Mucosa of gallbladder (tissue), 1 donor: ENCODE data around the gene TSPAN9. TPM values are rescaled to one million over a fixed set of nuclear protein-coding genes. Genes with fewer than 3 reads are reported as not detected.

ENCODE experiments used
- DNase-seq: peaks from one replicate; pipeline ENCODE4 v3.0.0-alpha.2; 2020; ENCODE audit warnings: low spot score
- total RNA-seq: library from RNA; stranded (reverse); gene quantifications from one replicate; pipeline ENCODE4 v1.2.1, GENCODE V29; 2021
- donor health status: DM: no; HTN: no; CAD: no.

The TSPAN9 gene
- total RNA-seq, 1 donor from 2014 or later = 38.7 TPM

DNA sequence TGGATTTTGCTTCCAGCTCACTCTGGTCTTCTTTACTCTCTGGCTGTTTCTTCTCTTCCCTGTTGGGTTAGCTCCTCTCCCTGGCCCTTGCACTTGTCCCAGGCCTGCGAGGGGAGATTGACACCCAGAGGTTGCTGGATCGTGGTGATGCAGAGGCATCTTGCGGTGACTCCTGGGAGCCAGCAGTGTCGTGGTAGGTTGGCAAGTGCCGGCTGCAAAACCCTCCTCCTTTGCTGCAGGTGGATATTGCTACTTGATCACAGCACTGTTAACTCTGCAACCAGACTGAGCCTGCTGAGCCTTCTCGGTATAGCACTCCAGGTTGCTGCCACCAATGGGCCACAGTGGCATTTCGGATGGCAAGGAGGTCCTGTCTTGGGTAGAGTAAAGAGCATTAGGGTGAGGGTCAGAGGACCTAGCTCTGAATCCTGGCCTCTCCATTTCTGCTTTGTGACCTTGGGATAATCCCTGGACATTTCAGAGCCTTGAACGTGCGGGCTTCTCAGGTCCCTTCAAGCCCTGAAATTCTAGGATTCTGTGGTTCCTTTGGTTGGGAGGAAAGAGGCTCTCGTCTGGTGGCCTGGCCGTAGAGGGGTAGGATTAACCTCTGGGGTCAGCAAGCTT, 87.4 kb downstream of the TSPAN9 start:
- no peak for DNase-seq

DNA sequence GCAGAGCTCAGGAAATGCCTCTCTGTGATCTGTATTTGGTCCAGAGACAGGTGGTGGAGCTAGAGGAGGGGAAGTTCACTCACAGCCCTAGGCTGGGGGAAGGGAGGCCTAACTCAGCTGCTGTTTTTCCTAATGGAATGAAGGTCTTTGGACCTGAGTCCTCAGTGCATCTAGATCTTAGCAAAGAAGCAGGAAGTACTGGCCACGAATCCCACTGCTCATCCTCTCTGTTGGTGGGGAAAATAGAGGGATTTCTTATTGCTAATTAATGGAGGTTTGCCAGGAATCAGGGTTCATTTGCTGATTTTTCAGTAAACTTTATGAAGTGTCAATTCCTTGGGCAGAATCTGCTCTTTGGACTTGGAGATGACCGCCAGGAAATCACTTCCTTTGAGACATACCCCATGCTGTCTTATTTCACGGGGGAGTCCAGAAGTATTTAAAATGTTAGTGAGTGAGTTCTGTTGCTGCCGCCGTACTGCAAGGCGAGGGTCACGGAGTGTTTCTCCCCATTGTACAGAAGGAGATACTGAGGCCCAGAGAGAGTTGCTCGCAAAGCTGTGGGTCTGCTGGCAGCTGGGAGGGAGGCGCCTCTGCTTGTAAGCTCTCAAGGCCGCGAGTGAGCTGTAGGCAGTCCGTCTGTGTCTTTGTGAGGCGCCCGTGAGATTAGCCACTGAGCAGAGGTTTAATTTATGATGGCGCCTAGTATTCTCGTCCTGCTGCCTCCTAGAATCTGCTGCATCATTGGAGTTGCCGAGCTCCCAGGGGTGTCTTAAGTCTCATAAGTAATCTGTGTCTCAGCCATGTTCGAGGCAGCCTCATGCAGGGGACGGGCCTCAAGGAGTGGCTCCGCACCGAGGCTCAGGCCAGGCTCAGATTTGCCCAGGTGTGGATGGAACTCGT, 88.2 kb downstream of the TSPAN9 start:
- DNase-seq = no peak

DNA sequence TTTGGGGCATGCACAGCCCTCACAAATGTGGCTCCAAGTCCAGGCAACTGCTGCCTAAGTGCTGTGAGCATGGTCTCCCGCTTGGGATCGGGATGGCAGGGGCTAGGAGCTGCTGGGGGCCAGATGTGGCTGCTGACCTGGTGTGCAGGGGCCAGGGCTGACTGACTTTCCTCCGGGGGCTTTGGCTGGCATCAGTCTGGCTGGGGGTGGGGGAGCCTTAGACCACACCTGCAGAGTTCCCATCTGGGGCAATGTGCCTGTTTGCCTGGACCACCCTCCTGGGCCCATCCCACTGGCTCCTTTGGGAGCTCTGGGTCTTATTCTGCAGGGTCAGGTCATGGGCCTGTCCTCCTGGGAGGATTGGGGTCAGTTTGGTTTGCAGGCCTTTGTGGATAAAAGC, 90.5 kb downstream of the TSPAN9 start:
- DNase-seq = no peak

DNA sequence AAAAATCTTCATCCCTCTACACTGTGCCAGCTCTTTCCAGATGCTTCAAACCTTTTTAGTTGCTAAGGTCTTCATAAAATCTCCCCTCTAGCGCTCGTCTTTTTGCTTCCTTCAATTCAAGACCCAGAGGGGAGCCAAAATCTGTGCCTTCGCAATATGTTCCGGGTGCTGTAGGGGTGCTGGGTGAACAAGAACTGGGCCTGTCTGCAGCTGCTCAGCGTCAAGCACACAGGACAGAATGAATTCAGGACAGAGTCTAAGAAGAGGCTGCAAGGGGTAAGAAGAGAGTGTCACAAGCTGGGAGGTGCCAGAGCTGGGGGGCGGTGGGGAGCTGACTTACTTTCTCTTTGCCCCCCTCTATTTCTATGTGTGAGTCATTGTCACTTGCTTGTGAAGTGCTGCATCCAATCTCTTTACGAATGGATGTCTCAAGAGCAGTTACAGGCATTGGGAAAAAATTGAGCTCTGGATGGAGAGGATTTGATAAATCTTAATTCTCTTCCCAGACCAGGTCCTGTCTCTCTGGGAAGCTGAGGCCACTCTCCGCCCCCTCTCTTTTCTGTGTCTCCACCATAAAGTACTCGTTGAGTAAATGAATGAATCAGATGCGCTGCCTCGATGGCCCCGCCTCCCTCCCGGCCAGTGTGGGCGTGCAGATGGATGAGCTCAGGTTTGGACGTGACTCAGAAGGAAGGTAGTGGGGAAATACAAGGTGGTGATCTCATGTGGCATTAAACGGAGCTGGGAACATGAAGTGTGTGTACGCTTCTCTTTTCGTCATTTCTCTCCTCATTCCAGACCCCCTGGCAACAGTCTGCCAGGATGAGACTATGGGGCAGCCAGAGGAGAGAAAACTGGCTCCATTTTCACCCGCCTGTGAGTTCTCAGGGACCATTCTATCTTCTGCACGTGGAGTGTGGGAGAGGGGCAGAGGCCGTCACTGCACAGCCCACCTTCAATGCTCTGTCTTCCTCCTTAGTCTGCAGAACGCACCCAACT, 91.3 kb downstream of the TSPAN9 start:
- DNase-seq = peak; percentile 32

DNA sequence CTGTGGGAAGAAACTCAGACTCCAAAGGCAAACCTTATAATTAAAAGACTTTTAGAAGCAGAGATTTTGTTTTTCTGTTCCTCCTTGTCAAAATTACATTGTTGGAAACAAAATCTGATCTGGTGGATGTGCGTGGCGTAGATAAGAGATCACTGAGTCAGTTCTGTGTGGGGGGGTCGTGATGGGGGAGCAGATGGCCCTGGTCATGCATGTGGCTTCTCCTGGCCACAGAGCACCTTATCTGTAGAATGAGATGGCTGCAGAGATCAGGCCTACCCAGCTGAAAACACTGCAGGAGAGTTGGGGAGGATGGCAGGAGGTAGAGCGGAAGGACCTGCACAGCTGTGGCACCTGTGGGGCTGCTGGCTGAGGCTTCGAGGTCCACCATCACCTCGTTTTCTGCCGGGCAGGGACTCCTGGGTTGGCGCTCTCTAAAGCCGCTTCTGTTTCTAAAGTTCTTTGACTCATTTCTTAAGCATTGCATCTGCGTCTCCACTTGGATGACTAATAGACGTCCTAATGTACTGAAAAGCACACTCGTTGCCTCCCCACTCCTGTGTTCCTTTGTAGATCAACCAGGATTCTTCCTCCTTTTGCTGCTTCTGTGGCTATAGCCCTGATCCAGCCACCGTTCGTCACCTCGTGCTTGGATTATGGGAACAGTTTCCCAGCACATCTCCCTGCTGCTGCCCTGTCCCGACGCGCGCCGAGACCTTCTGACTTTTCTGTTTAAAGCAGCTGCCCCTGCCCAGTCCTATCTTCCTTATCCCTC, 93.4 kb downstream of the TSPAN9 start:
- DNase-seq = no peak

DNA sequence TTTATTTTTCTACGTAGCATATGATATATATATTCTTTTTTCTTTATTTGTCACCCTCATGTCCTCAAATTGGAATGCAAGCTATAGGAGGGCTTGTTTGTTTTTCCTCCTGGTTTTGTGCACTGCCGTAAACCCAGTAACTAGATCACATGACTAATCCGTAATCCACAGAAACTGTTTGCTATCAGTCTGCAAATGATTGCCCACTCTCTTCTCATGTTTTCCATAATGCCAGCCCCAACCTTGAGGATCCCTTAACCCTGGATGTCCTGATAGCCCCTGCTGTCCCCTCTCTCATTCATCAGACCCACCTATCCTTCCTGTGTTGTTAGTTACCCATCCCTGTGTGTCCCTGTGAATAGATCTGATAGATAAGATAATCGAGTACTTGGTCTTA, 94.0 kb downstream of the TSPAN9 start:
- no peak for DNase-seq

DNA sequence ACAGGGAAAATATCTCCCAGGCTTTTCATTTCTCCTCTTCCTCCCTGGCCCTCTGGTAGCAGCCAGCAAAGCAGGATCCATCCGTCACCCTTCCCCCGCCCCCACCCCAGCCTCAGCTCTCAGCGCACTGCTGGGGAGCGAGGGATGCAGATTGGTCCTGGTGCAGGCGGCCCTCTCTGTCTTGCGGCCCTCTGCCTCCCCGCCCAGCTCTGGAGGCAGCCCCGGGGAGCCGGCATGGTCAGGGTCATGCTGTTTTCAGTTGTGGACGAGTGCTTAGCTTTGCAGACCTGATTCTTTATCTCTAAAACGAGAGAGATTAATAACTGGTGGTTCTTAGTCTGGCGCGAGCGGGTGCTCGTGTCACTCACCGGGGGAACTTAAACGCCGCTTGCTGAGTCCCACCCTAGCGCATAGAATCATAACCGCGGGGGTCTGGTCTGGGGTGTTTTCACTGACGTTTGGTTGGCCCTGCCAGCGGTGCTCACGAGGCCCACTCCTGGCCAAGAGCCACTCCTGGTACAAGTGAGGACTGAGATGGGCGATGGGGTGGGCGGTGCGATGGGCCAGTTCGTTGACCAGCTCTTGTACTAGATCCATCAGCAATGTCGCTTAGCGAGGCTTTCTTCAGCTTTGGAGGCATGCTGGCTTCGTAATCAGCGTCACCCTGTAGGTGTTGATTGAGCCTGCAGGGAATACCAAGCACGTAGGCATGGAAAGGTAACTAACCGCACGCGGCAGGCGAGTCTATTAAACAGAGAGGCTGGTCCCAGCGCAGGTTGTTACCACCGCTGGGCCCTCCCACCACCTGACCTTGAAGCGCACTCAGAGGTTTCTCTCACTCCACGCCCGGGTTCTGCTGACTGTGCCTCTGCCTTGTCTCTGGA, 95.2 kb downstream of the TSPAN9 start:
- no peak for DNase-seq

DNA sequence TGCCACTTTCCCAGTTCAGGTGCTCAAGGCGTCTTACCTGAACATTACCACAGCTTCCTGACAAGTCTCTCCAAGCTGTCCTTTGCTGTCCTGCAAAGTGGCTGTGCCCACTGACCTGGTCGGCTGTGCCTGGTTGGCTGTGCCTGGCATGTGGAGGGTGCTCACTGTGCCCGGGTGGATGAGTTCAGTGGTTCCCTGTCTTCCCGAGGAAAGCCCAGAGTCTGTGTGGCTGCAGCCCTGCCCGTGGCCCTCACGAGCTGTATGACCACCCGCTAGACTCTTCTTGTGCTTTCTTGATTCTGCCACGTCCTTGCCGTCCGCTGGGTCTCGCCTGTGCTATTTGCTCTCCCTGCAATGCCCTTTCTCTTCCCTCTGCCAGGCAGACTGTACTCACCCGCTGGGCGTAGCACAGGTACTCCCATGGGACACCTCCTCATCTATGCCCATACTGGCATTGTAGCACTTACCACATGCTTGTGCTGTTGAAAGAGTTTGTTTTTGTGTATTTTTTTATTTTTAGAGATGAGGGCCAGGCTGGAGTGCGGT, 95.9 kb downstream of the TSPAN9 start:
- DNase-seq = no peak

DNA sequence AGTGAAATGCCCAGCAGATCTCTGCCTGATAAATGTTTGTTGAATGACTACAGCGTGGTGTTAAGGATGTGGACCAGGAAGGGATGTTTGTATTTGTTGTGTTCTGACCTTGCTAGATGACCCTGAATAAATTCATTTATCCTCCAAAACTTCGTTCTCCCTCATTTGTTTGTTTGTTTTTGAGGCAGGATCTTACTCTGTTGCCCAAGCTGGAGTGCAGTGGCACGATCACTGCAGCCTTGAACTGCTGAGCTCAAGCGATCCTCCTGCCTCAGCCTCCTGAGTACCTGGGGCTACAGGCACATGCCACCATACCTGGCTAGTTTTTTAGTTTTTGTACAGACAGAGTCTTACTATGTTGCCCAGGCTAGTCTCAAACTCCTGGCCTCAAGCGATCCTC, 96.7 kb downstream of the TSPAN9 start:
- DNase-seq = no peak

DNA sequence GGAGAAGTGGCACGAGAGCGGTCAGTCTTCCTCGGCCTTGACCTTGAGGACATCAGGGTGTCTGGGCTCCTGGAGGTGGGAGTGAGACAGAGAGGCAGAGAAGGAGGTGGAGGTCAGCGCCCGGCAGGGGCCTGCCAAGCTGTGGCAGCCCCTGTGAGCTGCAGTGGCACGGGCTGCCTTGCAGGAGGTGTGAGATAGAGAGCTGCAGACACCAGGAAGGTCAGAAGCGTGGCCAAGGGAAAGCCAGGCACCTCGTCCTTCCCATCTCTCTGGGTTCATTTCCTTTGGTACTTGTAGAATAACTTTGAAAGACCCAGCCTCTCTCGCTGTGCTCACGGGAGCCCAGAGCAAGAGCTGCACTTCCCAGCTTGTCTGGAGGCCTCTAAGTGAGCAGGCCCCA, 98.1 kb downstream of the TSPAN9 start:
- no peak for DNase-seq

DNA sequence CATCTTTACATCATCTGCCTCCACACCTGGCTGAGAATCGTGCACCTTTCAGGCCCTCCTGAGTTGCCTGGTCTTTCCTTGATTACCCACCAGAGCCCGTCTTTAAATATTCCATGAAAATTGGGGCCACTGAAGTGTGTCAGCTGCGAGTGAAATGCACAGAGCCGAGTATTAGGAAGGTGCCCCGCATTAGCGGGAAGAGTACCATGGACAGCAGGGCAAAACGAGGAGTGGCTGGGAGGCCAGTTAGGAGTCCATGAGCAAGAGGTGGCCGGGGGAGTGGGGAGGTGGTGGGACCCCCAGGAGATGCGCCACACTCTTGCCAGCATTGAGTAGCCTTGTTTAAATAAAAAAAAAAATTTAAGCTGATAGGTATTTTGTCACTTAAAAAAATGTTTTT, 99.6 kb downstream of the TSPAN9 start:
- no peak for DNase-seq

DNA sequence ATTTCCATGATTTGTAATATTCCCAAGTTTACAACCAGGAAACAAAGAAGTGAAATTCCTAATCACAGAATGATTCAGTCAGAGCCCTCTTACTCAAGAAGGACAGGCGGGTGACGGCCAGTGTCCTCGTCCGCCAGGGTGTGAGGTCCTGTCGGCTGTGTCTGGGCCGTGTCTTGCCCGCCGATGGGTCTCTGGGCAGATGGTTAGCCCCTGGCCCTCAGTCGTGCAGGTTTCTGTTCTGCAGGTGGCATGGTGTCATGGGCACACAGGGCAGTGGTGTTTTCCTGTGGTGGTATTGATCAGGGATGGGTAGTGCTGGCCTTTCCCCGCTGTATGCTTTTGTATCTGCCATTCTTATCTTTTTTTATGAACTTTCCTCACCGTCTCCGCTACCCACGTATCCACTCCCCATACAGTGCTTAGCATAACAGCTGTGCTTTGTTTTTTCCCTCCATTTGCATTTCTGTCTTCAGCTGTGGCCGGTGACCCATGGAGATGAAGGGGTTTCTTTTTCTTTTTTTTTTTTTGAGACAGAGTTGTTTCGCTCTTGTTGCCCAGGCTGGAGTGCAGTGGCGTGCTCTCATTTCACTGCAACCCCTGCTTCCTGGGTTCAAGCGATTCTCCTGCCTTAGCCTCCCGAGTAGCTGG, 100.7 kb downstream of the TSPAN9 start:
- DNase-seq = no peak

DNA sequence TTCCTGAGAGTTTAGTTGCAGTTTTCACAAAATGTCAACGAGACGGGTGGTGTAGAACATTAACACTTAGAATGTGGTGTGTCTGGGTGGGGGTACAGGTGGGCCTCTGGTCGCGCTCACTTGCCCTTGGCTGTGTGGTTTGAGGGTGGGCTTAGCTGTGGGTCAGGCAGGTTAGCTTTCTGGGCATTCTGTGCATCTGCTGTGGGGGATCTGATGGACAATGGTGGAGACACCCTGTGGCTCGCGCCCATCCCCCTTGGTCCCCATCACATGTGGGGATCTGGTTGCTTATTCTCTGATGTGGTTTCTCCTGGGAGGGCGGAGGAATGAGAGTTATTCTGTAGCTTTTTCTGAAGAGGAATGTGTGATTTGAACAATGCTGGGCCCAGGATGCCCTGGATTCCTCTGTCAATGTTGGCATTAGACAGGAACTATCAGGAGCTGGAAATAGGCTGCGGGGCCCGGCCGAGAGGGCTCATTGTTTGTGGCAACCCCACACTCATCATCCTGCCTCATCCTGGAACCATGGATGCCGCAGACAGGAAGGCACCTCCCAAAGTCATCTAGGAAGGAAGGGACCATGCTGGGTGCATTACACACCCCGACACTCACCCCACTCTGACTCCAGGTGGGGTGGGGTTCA, 101.6 kb downstream of the TSPAN9 start:
- DNase-seq = no peak

DNA sequence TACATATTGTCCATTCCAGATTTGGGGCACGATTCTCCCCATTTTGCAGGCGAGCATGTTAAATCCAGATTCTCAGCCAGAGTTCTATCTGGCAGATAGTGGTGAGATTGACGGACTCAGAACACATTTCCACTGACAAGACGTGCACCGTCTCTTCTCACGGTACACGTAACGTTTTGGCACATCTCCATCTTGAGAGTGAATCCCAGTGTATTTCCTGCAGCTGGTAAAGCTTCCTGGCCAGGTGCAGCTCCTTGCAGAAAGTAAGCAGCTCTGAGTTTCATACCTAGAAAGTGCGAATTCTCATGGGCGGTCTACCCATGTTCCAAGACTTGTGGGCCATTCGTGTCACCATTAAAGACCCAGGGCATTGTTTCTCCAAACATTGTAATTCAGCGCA, 102.6 kb downstream of the TSPAN9 start:
- no peak for DNase-seq

DNA sequence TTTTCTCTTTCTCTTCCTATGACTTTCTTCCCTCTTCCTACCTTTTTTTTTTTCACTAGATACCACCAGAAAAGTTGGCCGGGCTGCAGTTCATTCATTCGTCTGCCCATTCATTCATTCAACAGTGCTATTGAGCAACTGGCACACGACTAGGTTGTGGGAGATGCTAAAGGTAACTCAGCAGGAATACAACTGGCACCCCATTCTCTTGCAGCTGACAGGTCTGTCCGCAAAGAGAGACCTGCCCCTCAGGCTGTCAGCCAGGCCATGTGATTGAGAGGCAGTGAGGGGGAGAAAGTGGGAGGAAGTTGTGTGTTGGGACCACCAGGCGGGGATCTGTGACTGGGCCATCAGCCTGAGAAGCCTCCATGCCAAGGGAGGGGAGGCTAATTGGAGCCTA, 105.2 kb downstream of the TSPAN9 start:
- no peak for DNase-seq

DNA sequence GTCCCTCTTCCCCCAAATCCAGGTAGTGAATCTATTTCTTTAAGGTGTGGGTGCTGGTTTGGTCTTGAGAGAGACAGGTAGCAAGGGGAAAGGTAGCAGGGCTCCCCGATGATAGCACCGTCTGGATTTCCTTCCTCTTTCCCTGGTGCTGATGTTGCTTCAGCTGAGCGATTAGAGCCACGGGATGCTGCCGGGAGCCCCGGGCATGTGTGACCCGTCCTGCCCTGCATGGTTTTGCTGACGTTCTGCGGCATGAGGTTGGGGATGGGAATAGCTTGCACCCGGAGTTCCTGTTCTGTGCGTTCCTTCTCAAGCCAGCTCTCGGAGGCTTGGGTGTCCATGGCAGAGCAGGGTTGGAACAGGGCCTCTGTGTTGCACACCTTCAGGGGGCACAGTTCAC, 107.3 kb downstream of the TSPAN9 start:
- no peak for DNase-seq

DNA sequence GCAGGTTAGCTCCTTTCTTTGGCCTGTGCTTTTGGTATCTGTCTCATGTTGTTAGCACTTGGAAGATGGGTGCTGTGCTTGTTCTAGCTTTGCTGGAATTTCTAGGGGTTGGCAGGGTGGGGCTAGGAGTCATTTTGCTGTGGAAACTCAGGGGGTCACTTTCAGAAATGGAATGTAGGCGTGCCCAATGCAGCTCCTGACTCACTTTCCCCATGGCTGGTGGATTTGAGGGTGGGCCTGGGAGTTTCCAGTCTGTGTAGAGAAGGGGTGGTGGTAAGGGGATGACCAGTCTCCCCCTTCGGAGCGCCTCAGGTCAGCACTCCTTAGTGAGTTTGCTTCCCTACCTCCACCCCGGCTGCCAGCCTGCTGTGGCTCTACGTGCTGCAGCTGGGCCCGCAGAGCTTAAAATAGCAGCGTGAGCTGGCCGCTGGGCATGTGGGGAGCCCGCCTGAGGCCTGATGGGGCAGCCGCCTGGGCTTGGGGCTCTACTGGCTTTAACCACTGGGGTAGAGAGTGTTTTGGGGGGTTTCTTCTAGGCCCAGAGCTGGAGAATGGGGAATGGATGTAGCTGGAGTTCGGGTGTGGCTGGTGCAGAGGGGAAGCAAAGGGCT, 108.2 kb downstream of the TSPAN9 start:
- no peak for DNase-seq

DNA sequence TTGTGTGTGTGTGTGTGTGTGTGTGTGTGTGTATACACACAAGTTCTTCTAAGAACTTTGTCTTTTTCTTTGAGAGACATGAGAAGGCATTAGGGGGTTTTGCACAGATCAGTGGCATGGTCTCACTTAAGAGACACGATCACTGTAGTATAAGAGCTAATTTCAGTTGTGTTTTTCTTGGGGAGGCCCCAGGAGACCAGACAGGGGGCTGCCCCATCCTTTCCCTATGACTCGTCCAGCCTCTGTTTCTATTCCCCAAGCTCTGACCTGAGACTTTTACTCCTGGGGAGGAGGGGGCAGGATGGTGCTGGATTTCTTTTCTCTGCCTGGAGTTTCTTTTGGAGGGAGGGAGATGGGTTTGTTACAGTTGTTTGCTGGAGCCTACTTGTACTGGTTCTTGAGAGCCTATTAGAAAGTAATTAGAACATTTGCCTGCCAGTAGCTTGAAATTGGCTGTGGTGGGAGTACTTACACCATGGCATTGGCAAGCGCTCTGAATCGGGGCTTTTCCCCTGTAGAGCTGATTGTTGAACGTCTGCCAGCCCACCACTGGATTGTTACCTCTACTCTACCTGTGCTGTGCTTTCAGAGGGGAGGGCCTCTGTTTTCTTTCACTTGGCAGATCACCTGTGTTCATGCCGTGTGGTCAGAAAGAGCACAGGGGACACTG, 109.5 kb downstream of the TSPAN9 start:
- no peak for DNase-seq
